ENCODE measurements around the gene FOXE3. TPM values are rescaled to one million over a fixed set of nuclear protein-coding genes. Genes with fewer than 3 reads are reported as not detected.

FOXE3 gene
- total RNA-seq, 1 experiment from 2014 or later: not detected

GRCh38 chr1:47401761-47402160 lies 14.3 kb upstream of the FOXE3 start:
- Mint-ChIP-seq H3K4me1 (no peaks in the 10 kb centered on the region), H3K9me3 (no peaks in the 10 kb centered on the region), H3K27me3 (ENCODE audit: low read depth) (peaks cover 48% of the 10 kb centered on the region), H3K36me3 (no peaks in the 10 kb centered on the region), H3K4me3 (no peak overlapping the region), H3K27ac (no peak overlapping the region)
- POLR2A ChIA-PET: no interaction called here
- ATAC-seq (no peak), DNase-seq (ENCODE audit: low spot score) (no peak)
- CTCF ChIA-PET: interaction anchor here (1.5 to 3.4 kb wide), 4 partner anchors 13 to 353 kb away, joined by 3 to 15 read pairs (median 8); no protein-coding TSS in a partner anchor
- TF ChIP-seq ETV6 (CRISPR knock-in tag; IDR thresholded peaks at IDR 0.05): no peak
- no peak for TF ChIP-seq SMAD4 (CRISPR knock-in tag; IDR thresholded peaks at IDR 0.05)
- TF ChIP-seq SOX15 (CRISPR knock-in tag; IDR thresholded peaks at IDR 0.05): no peak
- TF ChIP-seq CBFB (CRISPR knock-in tag; IDR thresholded peaks at IDR 0.05; ENCODE audit: low read depth): no peak
- TF ChIP-seq ATF3 (CRISPR knock-in tag; conservative IDR thresholded peaks at IDR 0.05): no peak
- no peak for TF ChIP-seq E2F1 (CRISPR knock-in tag; IDR thresholded peaks at IDR 0.05)
- no peak for TF ChIP-seq TP53 (CRISPR knock-in tag; IDR thresholded peaks at IDR 0.05)
- TF ChIP-seq PREB (CRISPR knock-in tag; IDR thresholded peaks at IDR 0.05; ENCODE audit: borderline replicate concordance): no peak
- no peak for TF ChIP-seq STAT6 (CRISPR knock-in tag; conservative IDR thresholded peaks at IDR 0.05; ENCODE audit: low read depth)
- TF ChIP-seq ZNF512 (CRISPR knock-in tag; IDR thresholded peaks at IDR 0.05; ENCODE audit: borderline replicate concordance): no peak
- no peak for TF ChIP-seq ZNF263 (CRISPR knock-in tag; IDR thresholded peaks at IDR 0.05; ENCODE audit: low read depth)
- no peak for TF ChIP-seq ZNF317 (CRISPR knock-in tag; IDR thresholded peaks at IDR 0.05; ENCODE audit: borderline replicate concordance, low read depth)
- no peak for TF ChIP-seq NFATC4 (CRISPR knock-in tag; IDR thresholded peaks at IDR 0.05)
- TF ChIP-seq ZNF532 (CRISPR knock-in tag; IDR thresholded peaks at IDR 0.05; ENCODE audit: borderline replicate concordance): no peak
- TF ChIP-seq FOXK1 (CRISPR knock-in tag; IDR thresholded peaks at IDR 0.05): no peak
- TF ChIP-seq JUN (CRISPR knock-in tag; IDR thresholded peaks at IDR 0.05): no peak
- no peak for TF ChIP-seq RORB (CRISPR knock-in tag; IDR thresholded peaks at IDR 0.05)
- no peak for TF ChIP-seq ZMAT4 (CRISPR knock-in tag; IDR thresholded peaks at IDR 0.05)
- TF ChIP-seq ZNF232 (CRISPR knock-in tag; IDR thresholded peaks at IDR 0.05): no peak
